H9 (cell line): ENCODE results near the gene TRIM50. TPM values are rescaled to one million over a fixed set of nuclear protein-coding genes. Genes with fewer than 3 reads are reported as not detected.

Source experiments
- DNase-seq: peaks from one replicate; pipeline ENCODE4 v3.0.0-alpha.2; 2017
- H2AFZ ChIP-seq: one replicate; pipeline ENCODE4 v1.6.1; 2013; ENCODE audit warnings: mild to moderate bottlenecking, low read length, control low read depth, moderate library complexity
- H2AK5ac ChIP-seq: 2 replicates; pipeline ENCODE4 v1.6.1; 2013; ENCODE audit warnings: low read length, control low read depth, mixed read lengths; ENCODE audit not compliant: insufficient read length
- H2BK120ac ChIP-seq: one replicate; pipeline ENCODE4 v1.6.1; 2013; ENCODE audit warnings: low read depth, mild to moderate bottlenecking, low read length, control low read depth, inconsistent platforms; ENCODE audit not compliant: poor library complexity, severe bottlenecking
- H2BK12ac ChIP-seq: 2 replicates; pipeline ENCODE4 v1.6.1; 2013; ENCODE audit warnings: low read length, control low read depth, mixed read lengths, low read depth; ENCODE audit not compliant: insufficient read length
- H2BK15ac ChIP-seq: 2 replicates; pipeline ENCODE4 v1.6.1; 2013; ENCODE audit warnings: low read depth, low read length, control low read depth
- H2BK20ac ChIP-seq: one replicate; pipeline ENCODE4 v1.6.1; 2013; ENCODE audit warnings: low read depth, mild to moderate bottlenecking, low read length, control low read depth, inconsistent platforms; ENCODE audit not compliant: poor library complexity, severe bottlenecking
- H2BK5ac ChIP-seq: 2 replicates; pipeline ENCODE4 v1.6.1; 2013; ENCODE audit warnings: low read length, control low read depth, mixed read lengths; ENCODE audit not compliant: insufficient read length
- H3K14ac ChIP-seq: 2 replicates; pipeline ENCODE4 v1.6.1; 2013; ENCODE audit warnings: low read length, control low read depth; ENCODE audit not compliant: insufficient read depth
- H3K18ac ChIP-seq: 2 replicates; pipeline ENCODE4 v1.6.1; 2013; ENCODE audit warnings: low read depth, mild to moderate bottlenecking, mixed read lengths, low read length, control low read depth; ENCODE audit not compliant: insufficient read length
- H3K23ac ChIP-seq: 2 replicates; pipeline ENCODE4 v1.6.1; 2013; ENCODE audit warnings: low read length, control low read depth, mixed read lengths, low read depth; ENCODE audit not compliant: insufficient read length
- H3K23me2 ChIP-seq: 2 replicates; pipeline ENCODE4 v1.6.1; 2013; ENCODE audit warnings: low read depth, mild to moderate bottlenecking, mixed read lengths, low read length, control low read depth; ENCODE audit not compliant: insufficient read length, poor library complexity, severe bottlenecking
- H3K27ac ChIP-seq: 2 replicates; pipeline ENCODE4 v1.5.1; 2013; ENCODE audit warnings: low read length, control low read depth, mixed read lengths, low read depth; ENCODE audit not compliant: insufficient read length
- H3K27me3 ChIP-seq: 2 replicates; pipeline ENCODE4 v1.6.1; 2013; ENCODE audit warnings: low read length, control low read depth, inconsistent platforms; ENCODE audit not compliant: insufficient read depth
- H3K4ac ChIP-seq: 2 replicates; pipeline ENCODE4 v1.6.1; 2013; ENCODE audit warnings: low read depth, mild to moderate bottlenecking, control low read depth, inconsistent platforms, low read length, moderate library complexity
- H3K4me1 ChIP-seq: 2 replicates; pipeline ENCODE4 v1.6.1; 2013; ENCODE audit warnings: low read length, control low read depth, inconsistent platforms; ENCODE audit not compliant: insufficient read depth
- H3K4me2 ChIP-seq: 2 replicates; pipeline ENCODE4 v1.6.1; 2013; ENCODE audit warnings: low read length, control low read depth, mixed read lengths; ENCODE audit not compliant: insufficient read length, insufficient read depth
- H3K56ac ChIP-seq: 2 replicates; pipeline ENCODE4 v1.6.1; 2013; ENCODE audit warnings: low read depth, mild to moderate bottlenecking, mixed read lengths, low read length, control low read depth; ENCODE audit not compliant: insufficient read length
- H3K79me1 ChIP-seq: 2 replicates; pipeline ENCODE4 v1.6.1; 2013; ENCODE audit warnings: low read depth, mild to moderate bottlenecking, moderate library complexity, low read length, control low read depth, inconsistent platforms; ENCODE audit not compliant: insufficient read depth, poor library complexity, severe bottlenecking
- H3K79me2 ChIP-seq: 2 replicates; pipeline ENCODE4 v1.6.1; 2013; ENCODE audit warnings: low read length, control low read depth, inconsistent platforms; ENCODE audit not compliant: insufficient read depth
- H3K9ac ChIP-seq: 2 replicates; pipeline ENCODE4 v1.6.1; 2013; ENCODE audit warnings: low read length, control low read depth, mixed read lengths; ENCODE audit not compliant: insufficient read length; ENCODE audit errors: extremely low read depth
- H3K9me3 ChIP-seq: one replicate; pipeline ENCODE4 v1.6.1; 2013; ENCODE audit warnings: low read depth, low read length, inconsistent platforms; ENCODE audit not compliant: control insufficient read depth
- H3T11ph ChIP-seq: one replicate; pipeline ENCODE4 v1.6.1; 2013; ENCODE audit warnings: mild to moderate bottlenecking, low read length, control low read depth, inconsistent platforms
- H4K20me1 ChIP-seq: one replicate; pipeline ENCODE4 v1.6.1; 2013; ENCODE audit not compliant: control insufficient read depth, insufficient read length, insufficient read depth
- H4K5ac ChIP-seq: 2 replicates; pipeline ENCODE4 v1.6.1; 2013; ENCODE audit warnings: low read depth, mild to moderate bottlenecking, mixed read lengths, low read length, control low read depth; ENCODE audit not compliant: insufficient read length
- H4K8ac ChIP-seq: replicated peaks from 2 replicates; pipeline ENCODE4 v1.6.1; 2013; ENCODE audit warnings: low read length, control low read depth, mixed read lengths, low read depth; ENCODE audit not compliant: insufficient read length
- H4K91ac ChIP-seq: 2 replicates; pipeline ENCODE4 v1.6.1; 2013; ENCODE audit warnings: low read depth, mild to moderate bottlenecking, moderate library complexity, mixed read lengths, low read length, control low read depth; ENCODE audit not compliant: insufficient read length
- H3K27ac Mint-ChIP-seq, 3 experiments: 2 replicates in 2 of 3; 3 replicates in 1 of 3; pipeline ENCODE4 v1.8.0; 2020 to 2021; ENCODE audit warnings: mixed read lengths in 3 of 3, mild to moderate bottlenecking in 1 of 3, moderate library complexity in 1 of 3
- H3K27me3 Mint-ChIP-seq: 2 replicates; pipeline ENCODE4 v1.8.0; 2021; ENCODE audit warnings: low read depth, mild to moderate bottlenecking, moderate library complexity, mixed read lengths
- H3K36me3 Mint-ChIP-seq, 3 experiments: 2 replicates in 2 of 3; 3 replicates in 1 of 3; pipeline ENCODE4 v1.8.0; 2020 to 2021; ENCODE audit warnings: low read depth in 3 of 3, mixed read lengths in 3 of 3; ENCODE audit not compliant: insufficient read depth in 1 of 3
- H3K4me1 Mint-ChIP-seq, 2 experiments: 2 replicates each; pipeline ENCODE4 v1.8.0; 2020; ENCODE audit warnings: mixed read lengths in 2 of 2
- H3K4me3 Mint-ChIP-seq, 2 experiments: 2 replicates in 1 of 2; 3 replicates in 1 of 2; pipeline ENCODE4 v1.8.0; 2020 to 2021; ENCODE audit warnings: mild to moderate bottlenecking in 2 of 2, mixed read lengths in 2 of 2, moderate library complexity in 1 of 2
- H3K9me3 Mint-ChIP-seq, 2 experiments: 2 replicates in 1 of 2; 3 replicates in 1 of 2; pipeline ENCODE4 v1.8.0; 2020; ENCODE audit warnings: mild to moderate bottlenecking in 2 of 2, mixed read lengths in 2 of 2, moderate library complexity in 1 of 2
- WGBS: extraction: QIAGEN DNeasy Blood & Tissue Kit; methylation state at CpG from one replicate; pipeline ENCODE4 v1.1.7; 2013; ENCODE audit warnings: missing lambda C conversion rate, low lambda C conversion rate, mixed read lengths; ENCODE audit not compliant: insufficient read length; ENCODE audit errors: extremely low coverage; 5-methylcytosine and 5-hydroxymethylcytosine counted together
- total RNA-seq: library from RNA; stranded (reverse); gene quantifications from 2 replicates; pipeline ENCODE4 v1.2.1, GENCODE V29; 2021
- TF ChIP-seq, protein P1 (sequence below): fragments of 200-600 bp; sonication (generic); conservative IDR thresholded peaks from 3 replicates; pipeline ENCODE4 v1.8.0; 2021; ENCODE audit warnings: antibody characterized with exemption, mild to moderate bottlenecking

TRIM50 gene
- total RNA-seq, 1 experiment from 2014 or later: not detected

DNA sequence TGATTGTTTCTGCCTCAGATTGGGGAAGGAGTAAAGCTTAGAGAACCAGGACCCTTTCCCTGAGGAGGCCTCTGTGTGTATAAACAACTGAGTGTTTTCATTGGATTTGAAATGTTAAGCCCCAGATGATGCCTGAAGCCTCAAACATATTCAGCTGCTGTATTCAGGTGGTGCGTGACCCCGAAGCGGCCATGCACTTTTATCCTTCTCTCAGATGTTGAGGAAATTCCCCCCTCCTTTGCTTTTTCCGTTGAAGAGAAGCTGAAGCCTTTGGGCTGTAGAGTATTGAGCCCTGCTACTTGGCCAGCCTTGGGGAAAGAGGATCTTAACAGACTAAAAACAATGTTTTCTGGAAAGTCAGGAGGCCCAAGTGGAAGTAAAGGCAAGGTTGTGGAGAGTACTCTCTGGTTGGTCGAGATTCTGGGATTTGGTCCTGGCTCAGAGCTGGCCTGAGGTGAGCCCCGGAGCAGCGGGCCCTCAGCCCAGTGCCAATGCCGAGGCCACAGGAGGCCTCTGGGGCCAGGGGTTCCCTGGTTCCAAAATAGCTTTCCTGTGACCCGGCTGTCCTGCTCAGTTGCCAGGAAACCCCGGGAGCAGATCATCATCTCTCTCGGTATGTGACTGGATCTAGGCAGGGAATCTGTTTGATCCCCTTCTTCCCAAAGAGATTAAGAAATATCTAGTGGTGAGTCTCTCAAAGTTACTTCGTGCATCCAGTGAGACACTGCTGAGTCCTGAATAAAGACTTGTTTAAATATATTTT, 22.6 kb upstream of the TRIM50 start:
- H4K91ac ChIP-seq: no peak overlapping the region
- no peak overlapping the region for H2AFZ ChIP-seq
- no peak overlapping the region for H3K18ac ChIP-seq
- H2BK5ac ChIP-seq: no peak overlapping the region
- H3K27ac ChIP-seq: no peak overlapping the region
- H3K79me1 ChIP-seq: no peaks in the 10 kb centered on the region
- Mint-ChIP-seq H3K4me3 (no peak overlapping the region), H3K36me3 (peaks cover 0 to 7% (median 2%) of the 10 kb centered on the region in 3 experiments; a peak in 5 of 7 replicates), H3K4me1 (peaks cover 25 to 35% of the 10 kb centered on the region in 2 experiments), H3K27ac (no peak overlapping the region), H3K27me3 (peaks cover 2% of the 10 kb centered on the region; the same call in 1 of the 2 replicates), H3K9me3 (peaks cover 8 to 11% of the 10 kb centered on the region in 2 experiments; a peak in 4 of 5 replicates)
- no peak overlapping the region for H2BK12ac ChIP-seq
- H3K79me2 ChIP-seq: no peaks in the 10 kb centered on the region
- no CpG with 5 or more reads among the region's 12 CpGs for WGBS
- no peak overlapping the region for H3K9ac ChIP-seq
- H3K9me3 ChIP-seq: no peaks in the 10 kb centered on the region
- no peaks in the 10 kb centered on the region for H3K23me2 ChIP-seq
- H3K27me3 ChIP-seq: no peaks in the 10 kb centered on the region
- H3K23ac ChIP-seq: no peak overlapping the region
- no peak overlapping the region for H2BK20ac ChIP-seq
- H4K20me1 ChIP-seq: no peaks in the 10 kb centered on the region
- no peak overlapping the region for H2AK5ac ChIP-seq
- no peak overlapping the region for H3K4me2 ChIP-seq
- H4K8ac ChIP-seq: no peak overlapping the region
- TF ChIP-seq, protein P1, sequence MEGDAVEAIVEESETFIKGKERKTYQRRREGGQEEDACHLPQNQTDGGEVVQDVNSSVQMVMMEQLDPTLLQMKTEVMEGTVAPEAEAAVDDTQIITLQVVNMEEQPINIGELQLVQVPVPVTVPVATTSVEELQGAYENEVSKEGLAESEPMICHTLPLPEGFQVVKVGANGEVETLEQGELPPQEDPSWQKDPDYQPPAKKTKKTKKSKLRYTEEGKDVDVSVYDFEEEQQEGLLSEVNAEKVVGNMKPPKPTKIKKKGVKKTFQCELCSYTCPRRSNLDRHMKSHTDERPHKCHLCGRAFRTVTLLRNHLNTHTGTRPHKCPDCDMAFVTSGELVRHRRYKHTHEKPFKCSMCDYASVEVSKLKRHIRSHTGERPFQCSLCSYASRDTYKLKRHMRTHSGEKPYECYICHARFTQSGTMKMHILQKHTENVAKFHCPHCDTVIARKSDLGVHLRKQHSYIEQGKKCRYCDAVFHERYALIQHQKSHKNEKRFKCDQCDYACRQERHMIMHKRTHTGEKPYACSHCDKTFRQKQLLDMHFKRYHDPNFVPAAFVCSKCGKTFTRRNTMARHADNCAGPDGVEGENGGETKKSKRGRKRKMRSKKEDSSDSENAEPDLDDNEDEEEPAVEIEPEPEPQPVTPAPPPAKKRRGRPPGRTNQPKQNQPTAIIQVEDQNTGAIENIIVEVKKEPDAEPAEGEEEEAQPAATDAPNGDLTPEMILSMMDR: no peak
- no peak for DNase-seq
- H3K56ac ChIP-seq: no peak overlapping the region
- H3K4me1 ChIP-seq: peaks cover 10% of the 10 kb centered on the region; the same call in 1 of the 2 replicates
- H3T11ph ChIP-seq: no peak overlapping the region
- no peak overlapping the region for H3K14ac ChIP-seq
- no peak overlapping the region for H2BK120ac ChIP-seq
- H3K4ac ChIP-seq: no peak overlapping the region
- H4K5ac ChIP-seq: no peak overlapping the region
- no peak overlapping the region for H2BK15ac ChIP-seq
